Right renal cortex interstitium (tissue), 3 donors: ENCODE measurements around the gene GALR2. TPM values are rescaled to one million over a fixed set of nuclear protein-coding genes. Genes with fewer than 3 reads are reported as not detected.

Experiments used
- DNase-seq, 3 donors: peaks; one replicate each; pipeline ENCODE4 v3.0.0-alpha.2; 2013; ENCODE audit warnings: low read depth in 3 of 3, low spot score in 2 of 3
- polyA plus RNA-seq, 3 donors: library from polyadenylated mRNA; unstranded; fragments of 120-200 nt; gene quantifications; one replicate each; pipeline ENCODE4 v1.2.1, GENCODE V29; 2013; ENCODE audit not compliant: insufficient read length in 3 of 3

GALR2 gene
- polyA plus RNA-seq, 3 donors, result 0.26 TPM; not detected in 2

DNA sequence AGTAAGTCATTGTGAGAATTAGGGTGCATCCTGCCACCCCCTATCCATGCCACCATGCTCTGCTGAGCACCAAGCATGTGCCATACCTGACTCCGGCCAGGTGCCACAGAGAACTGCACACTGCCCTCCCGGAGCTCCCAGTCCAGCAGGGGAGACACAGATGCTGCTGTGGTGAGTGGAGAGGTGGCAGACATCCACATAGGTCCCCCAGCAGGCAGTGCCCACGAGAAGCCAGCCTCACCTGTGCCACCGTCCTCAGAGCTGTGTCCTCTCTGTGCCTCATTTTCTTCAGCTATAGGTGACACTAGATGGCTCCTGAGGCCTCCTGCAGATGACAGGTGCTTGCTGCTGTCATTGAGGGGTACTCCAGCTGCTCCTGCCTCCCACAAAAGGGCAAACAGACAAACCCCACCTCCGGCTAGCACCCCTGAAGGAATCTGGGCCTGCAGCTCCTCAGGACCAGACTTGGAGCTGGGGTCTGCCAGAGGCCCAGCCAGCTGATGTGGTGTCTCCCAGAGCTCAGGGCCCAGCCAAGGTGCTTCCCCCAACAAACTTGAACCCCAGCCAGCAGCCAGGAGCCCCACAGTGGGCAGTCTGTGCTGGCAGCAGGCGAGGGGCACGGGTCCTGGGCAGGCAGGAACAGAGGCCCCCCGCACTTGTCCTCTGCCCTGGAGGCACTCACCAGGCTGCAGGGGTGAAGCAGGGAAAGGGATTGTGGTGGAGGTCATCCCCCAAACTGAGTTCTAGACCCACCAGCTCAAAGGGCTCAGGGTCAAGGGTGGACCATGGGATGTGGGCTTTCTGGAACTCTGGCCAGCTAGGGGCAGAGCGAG, 49.4 kb downstream of the GALR2 start:
- no peak for DNase-seq

DNA sequence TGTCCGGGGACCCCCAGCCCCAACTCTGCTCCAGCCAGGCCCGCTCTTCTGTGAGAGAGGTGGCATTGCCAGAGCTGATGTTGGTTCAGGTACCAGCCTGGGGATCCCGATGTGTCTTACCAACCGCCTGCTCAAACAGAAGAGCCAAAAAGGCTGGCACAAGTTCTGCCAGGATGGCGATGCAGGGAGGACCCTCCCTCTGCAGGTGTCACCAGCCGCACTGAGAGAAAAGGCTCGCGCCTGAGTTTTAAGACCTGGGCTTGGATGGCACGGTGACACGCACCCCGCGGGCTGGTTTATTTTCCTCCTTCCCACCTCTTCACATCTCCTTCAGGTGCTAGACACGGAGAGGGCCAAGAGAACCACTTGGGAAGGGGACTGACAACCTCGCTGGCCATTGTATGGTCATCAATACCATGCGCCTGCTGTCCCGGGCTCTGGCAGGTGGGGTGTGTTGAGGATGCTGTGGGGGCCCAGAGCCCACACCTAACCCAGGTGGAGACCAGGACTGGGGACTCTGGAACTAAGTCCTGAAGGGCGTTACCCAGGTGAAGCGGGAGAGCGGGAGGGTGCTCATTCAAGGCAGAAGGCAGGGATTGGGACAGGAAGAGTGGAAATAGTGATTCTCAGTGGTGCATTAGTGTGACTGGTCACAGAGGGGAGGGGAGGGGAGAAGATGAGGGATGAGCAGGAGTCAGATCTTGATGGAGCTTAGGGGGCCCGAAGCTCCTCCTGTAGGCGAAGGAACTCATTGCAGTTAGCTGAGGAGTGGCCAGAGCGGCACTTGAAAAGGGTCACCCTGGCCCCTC, 50.2 kb downstream of the GALR2 start:
- no peak for DNase-seq

DNA sequence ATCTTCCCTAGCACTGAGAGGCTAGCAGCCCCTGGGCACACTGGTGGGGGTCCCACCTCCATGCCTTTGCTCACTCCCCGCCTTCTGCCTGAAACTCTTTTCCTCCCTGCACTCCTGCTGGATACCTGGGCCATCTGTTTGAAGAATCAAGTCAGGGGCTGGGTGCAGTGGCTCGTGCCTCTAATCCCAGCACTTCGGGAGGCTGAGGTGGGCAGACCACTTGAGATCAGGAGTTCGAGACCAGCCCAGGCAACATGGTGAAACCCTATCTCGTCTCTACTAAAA, 50.8 kb downstream of the GALR2 start:
- DNase-seq, result no peak

DNA sequence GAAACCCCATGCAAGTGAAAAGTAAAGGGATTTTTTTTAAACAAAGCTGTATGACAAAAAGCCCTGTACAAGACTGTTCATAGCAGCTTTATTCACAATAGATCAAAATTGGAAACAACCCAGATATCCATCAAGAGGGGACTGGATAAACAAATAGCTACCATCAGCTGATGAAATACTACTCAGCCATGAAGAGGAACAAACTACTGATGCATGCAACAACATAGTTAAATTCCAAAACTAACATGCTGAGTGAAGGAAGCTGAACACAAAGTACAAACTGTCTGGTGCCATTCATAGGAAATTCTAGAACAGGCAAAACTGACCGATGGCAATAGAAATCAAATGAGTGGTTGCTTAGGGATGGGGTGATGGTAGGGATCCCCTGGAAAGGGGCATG, 51.3 kb downstream of the GALR2 start:
- no peak for DNase-seq

Other genes starting within 250 kb of the GALR2 start
- gene UNC13D, start 230.4 kb upstream of the GALR2 start, polyA plus RNA-seq, result 1 to 10 TPM; 3.6 to 5.7 (median 5.0) TPM
- gene WBP2, start 219.4 kb upstream of the GALR2 start, polyA plus RNA-seq, result 10 to 100 TPM; 70.2 to 86.7 (median 82.8) TPM
- gene TRIM47, start 196.2 kb upstream of the GALR2 start, polyA plus RNA-seq, result 1 to 10 TPM; 5.8 to 9.1 (median 6.3) TPM
- gene TRIM65, start 177.8 kb upstream of the GALR2 start, polyA plus RNA-seq, result 10 to 100 TPM; 11.1 to 12.4 (median 11.3) TPM
- 10 to 100 TPM; 66.2 to 77.1 (median 66.7) TPM for gene MRPL38, start 169.9 kb upstream of the GALR2 start, polyA plus RNA-seq
- 1 to 10 TPM; 6.6 to 8.3 (median 7.0) TPM for gene FBF1, start 133.7 kb upstream of the GALR2 start, polyA plus RNA-seq
- 10 to 100 TPM; 30.3 to 42.7 (median 34.3) TPM for gene ACOX1, start 95.6 kb upstream of the GALR2 start, polyA plus RNA-seq
- 10 to 100 TPM; 15.1 to 24.2 (median 22.9) TPM for gene TEN1, start 95.5 kb upstream of the GALR2 start, polyA plus RNA-seq
- 10 to 100 TPM in 2 of 3 donors, 1 to 10 TPM in 1; 9.7 to 12.8 (median 10.8) TPM for gene CDK3, start 73.9 kb upstream of the GALR2 start, polyA plus RNA-seq
- 10 to 100 TPM; 14.4 to 16.0 (median 14.9) TPM for gene EVPL, start 47.5 kb upstream of the GALR2 start, polyA plus RNA-seq
- gene SRP68, start 2.3 kb upstream of the GALR2 start, polyA plus RNA-seq, result 100 to 1,000 TPM; 101 to 110 (median 103) TPM
- 10 to 100 TPM in 2 of 3 donors, 1 to 10 TPM in 1; 6.2 to 18.4 (median 16.0) TPM for gene ZACN, start 4.4 kb downstream of the GALR2 start, polyA plus RNA-seq
- 100 to 1,000 TPM; 138 to 168 (median 146) TPM for gene EXOC7, start 29.0 kb downstream of the GALR2 start, polyA plus RNA-seq
- gene FOXJ1, start 66.5 kb downstream of the GALR2 start, polyA plus RNA-seq, result 10 to 100 TPM; 15.0 to 21.0 (median 17.7) TPM
- 10 to 100 TPM; 26.1 to 29.1 (median 27.5) TPM for gene RNF157, start 165.7 kb downstream of the GALR2 start, polyA plus RNA-seq
- gene UBALD2, start 190.6 kb downstream of the GALR2 start, polyA plus RNA-seq, result 10 to 100 TPM; 21.8 to 28.5 (median 23.6) TPM
- gene QRICH2, start 233.5 kb downstream of the GALR2 start, polyA plus RNA-seq, result 1 to 10 TPM; 4.2 to 5.0 (median 5.0) TPM